Activated T-helper 1 cell treated with anti-CD3 and anti-CD28 coated beads, Interleukin-12 subunit alpha, Interleukin-12 subunit beta, Interleukin-2, Interleukin-4 antibody, amounts not matched to agents 30 ng/mL and 10 ng/mL and 1 ng/mL, durations not matched to agents 14 hours and 24 hours and 36 hours (primary cell): ENCODE measurements around the gene MORC4. TPM values are rescaled to one million over a fixed set of nuclear protein-coding genes. Genes with fewer than 3 reads are reported as not detected.

Experiments used
- DNase-seq: peaks from one replicate; pipeline ENCODE4 v3.0.0; 2021; ENCODE audit warnings: low spot score
- H3K27ac Mint-ChIP-seq: one replicate; pipeline ENCODE4 v1.8.0; 2021; ENCODE audit warnings: mild to moderate bottlenecking, mixed read lengths
- H3K27me3 Mint-ChIP-seq: one replicate; pipeline ENCODE4 v1.8.0; 2022; ENCODE audit warnings: mild to moderate bottlenecking, moderate library complexity, mixed read lengths; ENCODE audit not compliant: insufficient read depth
- H3K36me3 Mint-ChIP-seq: one replicate; pipeline ENCODE4 v1.8.0; 2021; ENCODE audit warnings: low read depth, mixed read lengths
- H3K4me1 Mint-ChIP-seq: one replicate; pipeline ENCODE4 v1.8.0; 2021; ENCODE audit warnings: low read depth, mixed read lengths
- H3K4me3 Mint-ChIP-seq: one replicate; pipeline ENCODE4 v1.8.0; 2021; ENCODE audit warnings: mild to moderate bottlenecking, moderate library complexity, mixed read lengths
- H3K9me3 Mint-ChIP-seq: one replicate; pipeline ENCODE4 v1.8.0; 2021; ENCODE audit warnings: mixed read lengths
- intact Hi-C: fragments of 100-400 bp; cut with micrococcal nuclease; formaldehyde crosslinking; loops from one replicate; pipeline ENCODE4 v1.15.1; 2024
- total RNA-seq: library from RNA; stranded (reverse); gene quantifications from 2 replicates; pipeline ENCODE4 v1.2.3, GENCODE V29; 2022

The MORC4 gene
- 4.7 and 6.2 TPM in 2 replicates for total RNA-seq

GRCh38 chrX:107000013-107000515, at the start of gene MORC4:
Gene MORC4 (minus strand): TSS chrX:107000212. CDS start chrX:106999969, 243 bp downstream.
- no peaks in the 10 kb centered on the region for H3K36me3 Mint-ChIP-seq
- peaks cover 3% of the 10 kb centered on the region for H3K27me3 Mint-ChIP-seq
- no peak within 1 kb of the TSS for H3K27ac Mint-ChIP-seq
- peak within 1 kb of the TSS; percentile 87 for H3K4me3 Mint-ChIP-seq
- DNase-seq: peak; percentile 29
- no peaks in the 10 kb centered on the region for H3K9me3 Mint-ChIP-seq
- H3K4me1 Mint-ChIP-seq: peaks cover 12% of the 10 kb centered on the region
- intact Hi-C loops: loop anchor here (5.0 kb wide), 2 partner anchors 388 to 892 kb away; partner anchors contain the start of gene RADX

- no peak overlapping the region for H3K27ac Mint-ChIP-seq
- intact Hi-C loops: no loop called here
- H3K27me3 Mint-ChIP-seq: no peaks in the 10 kb centered on the region
- no peak overlapping the region for H3K4me3 Mint-ChIP-seq
- no peaks in the 10 kb centered on the region for H3K9me3 Mint-ChIP-seq
- no peaks in the 10 kb centered on the region for H3K4me1 Mint-ChIP-seq
- no peak for DNase-seq
- no peaks in the 10 kb centered on the region for H3K36me3 Mint-ChIP-seq
Observed at GRCh38 chrX:107047622-107048021, 47.6 kb upstream of the MORC4 start.

GRCh38 chrX:107029752-107030151, 29.7 kb upstream of the MORC4 start:
- no peak overlapping the region for H3K4me3 Mint-ChIP-seq
- no peaks in the 10 kb centered on the region for H3K27me3 Mint-ChIP-seq
- intact Hi-C loops: no loop called here
- no peak overlapping the region for H3K27ac Mint-ChIP-seq
- no peaks in the 10 kb centered on the region for H3K9me3 Mint-ChIP-seq
- H3K4me1 Mint-ChIP-seq: no peaks in the 10 kb centered on the region
- no peak for DNase-seq
- H3K36me3 Mint-ChIP-seq: no peaks in the 10 kb centered on the region

GRCh38 chrX:107025545-107025944, 25.5 kb upstream of the MORC4 start:
- Mint-ChIP-seq H3K4me3 (no peak overlapping the region), H3K27me3 (no peaks in the 10 kb centered on the region), H3K4me1 (no peaks in the 10 kb centered on the region), H3K27ac (no peak overlapping the region), H3K36me3 (no peaks in the 10 kb centered on the region), H3K9me3 (no peaks in the 10 kb centered on the region)
- no peak for DNase-seq
- intact Hi-C loops: loop anchor here (1.0 to 2.0 kb wide), 2 partner anchors 403 to 752 kb away; partner anchors contain the start of gene NCBP2L

- no peaks in the 10 kb centered on the region for H3K9me3 Mint-ChIP-seq
- intact Hi-C loops: no loop called here
- H3K4me3 Mint-ChIP-seq: no peak overlapping the region
- no peaks in the 10 kb centered on the region for H3K36me3 Mint-ChIP-seq
- no peak overlapping the region for H3K27ac Mint-ChIP-seq
- no peak for DNase-seq
- H3K27me3 Mint-ChIP-seq: peaks cover 4% of the 10 kb centered on the region
- H3K4me1 Mint-ChIP-seq: no peaks in the 10 kb centered on the region
Observed at GRCh38 chrX:107014936-107015335, 14.9 kb upstream of the MORC4 start.

GRCh38 chrX:107008034-107008433, 8.0 kb upstream of the MORC4 start:
- intact Hi-C loops: no loop called here
- DNase-seq: no peak
- no peaks in the 10 kb centered on the region for H3K4me1 Mint-ChIP-seq
- H3K9me3 Mint-ChIP-seq: no peaks in the 10 kb centered on the region
- no peaks in the 10 kb centered on the region for H3K36me3 Mint-ChIP-seq
- H3K27me3 Mint-ChIP-seq: no peaks in the 10 kb centered on the region
- no peak overlapping the region for H3K4me3 Mint-ChIP-seq
- no peak overlapping the region for H3K27ac Mint-ChIP-seq

GRCh38 chrX:106999002-106999975, 723 bp downstream of the MORC4 start:
- intact Hi-C loops: loop anchor here (5.0 to 10.0 kb wide), 2 partner anchors 626 to 778 kb away; partner anchors contain the start of genes NCBP2L, PRPS1 and TSC22D3
- Mint-ChIP-seq H3K27me3 (peaks cover 3% of the 10 kb centered on the region), H3K4me3 (peak overlapping the region; percentile 87), H3K4me1 (peaks cover 12% of the 10 kb centered on the region), H3K9me3 (no peaks in the 10 kb centered on the region), H3K36me3 (no peaks in the 10 kb centered on the region), H3K27ac (no peak overlapping the region)
- peak; percentile 12 for DNase-seq

- Mint-ChIP-seq H3K36me3 (no peaks in the 10 kb centered on the region), H3K27me3 (peaks cover 3% of the 10 kb centered on the region), H3K4me3 (no peak overlapping the region), H3K27ac (no peak overlapping the region), H3K9me3 (no peaks in the 10 kb centered on the region), H3K4me1 (peaks cover 12% of the 10 kb centered on the region)
- DNase-seq: no peak
- intact Hi-C loops: loop anchor here (5.0 to 10.0 kb wide), 2 partner anchors 627 to 780 kb away; partner anchors contain the start of genes NCBP2L, PRPS1 and TSC22D3
Observed at GRCh38 chrX:106997611-106998010, 2.4 kb downstream of the MORC4 start.

GRCh38 chrX:106995678-106996077, 4.3 kb downstream of the MORC4 start:
- Mint-ChIP-seq H3K4me1 (peaks cover 12% of the 10 kb centered on the region), H3K9me3 (no peaks in the 10 kb centered on the region), H3K27me3 (peaks cover 3% of the 10 kb centered on the region), H3K36me3 (no peaks in the 10 kb centered on the region), H3K4me3 (no peak overlapping the region), H3K27ac (no peak overlapping the region)
- intact Hi-C loops: loop anchor here (5.0 to 10.0 kb wide), 2 partner anchors 629 to 782 kb away; partner anchors contain the start of genes NCBP2L, PRPS1 and TSC22D3
- DNase-seq: no peak

- Mint-ChIP-seq H3K27me3 (no peaks in the 10 kb centered on the region), H3K4me1 (peaks cover 5% of the 10 kb centered on the region), H3K36me3 (peaks cover 1% of the 10 kb centered on the region), H3K9me3 (no peaks in the 10 kb centered on the region), H3K27ac (no peak overlapping the region), H3K4me3 (no peak overlapping the region)
- intact Hi-C loops: no loop called here
- DNase-seq: no peak
Observed at GRCh38 chrX:106987488-106987887, 12.5 kb downstream of the MORC4 start.

GRCh38 chrX:106980952-106981626, 18.9 kb downstream of the MORC4 start:
- H3K27ac Mint-ChIP-seq: no peak overlapping the region
- no peak overlapping the region for H3K4me3 Mint-ChIP-seq
- peaks cover 1% of the 10 kb centered on the region for H3K36me3 Mint-ChIP-seq
- no peaks in the 10 kb centered on the region for H3K4me1 Mint-ChIP-seq
- intact Hi-C loops: no loop called here
- H3K27me3 Mint-ChIP-seq: no peaks in the 10 kb centered on the region
- no peak for DNase-seq
- no peaks in the 10 kb centered on the region for H3K9me3 Mint-ChIP-seq

- intact Hi-C loops: no loop called here
Observed at GRCh38 chrX:106976416-106976815, 23.6 kb downstream of the MORC4 start.

More at GRCh38 chrX:106976416-106976815, 23.6 kb downstream of the MORC4 start:
- H3K9me3 Mint-ChIP-seq: no peaks in the 10 kb centered on the region
- no peaks in the 10 kb centered on the region for H3K27me3 Mint-ChIP-seq
- H3K4me1 Mint-ChIP-seq: no peaks in the 10 kb centered on the region
- H3K36me3 Mint-ChIP-seq: no peaks in the 10 kb centered on the region
- H3K27ac Mint-ChIP-seq: no peak overlapping the region
- H3K4me3 Mint-ChIP-seq: no peak overlapping the region
- no peak for DNase-seq
